AG10803 (cell line): ENCODE measurements around the gene HPDL.

Experiments used
- DNase-seq: peaks from one replicate; pipeline ENCODE4 v3.0.0; 2010; ENCODE audit warnings: low read depth
- H3K4me3 ChIP-seq: 2 replicates; pipeline ENCODE4 v1.5.1; 2011; ENCODE audit warnings: mild to moderate bottlenecking, low read length, control low read depth
- TF ChIP-seq, protein P1 (sequence below): conservative IDR thresholded peaks from 2 replicates; pipeline ENCODE4 v1.5.1; 2011; ENCODE audit warnings: mild to moderate bottlenecking, low read length, control low read depth, inconsistent platforms

Gene HPDL

DNA sequence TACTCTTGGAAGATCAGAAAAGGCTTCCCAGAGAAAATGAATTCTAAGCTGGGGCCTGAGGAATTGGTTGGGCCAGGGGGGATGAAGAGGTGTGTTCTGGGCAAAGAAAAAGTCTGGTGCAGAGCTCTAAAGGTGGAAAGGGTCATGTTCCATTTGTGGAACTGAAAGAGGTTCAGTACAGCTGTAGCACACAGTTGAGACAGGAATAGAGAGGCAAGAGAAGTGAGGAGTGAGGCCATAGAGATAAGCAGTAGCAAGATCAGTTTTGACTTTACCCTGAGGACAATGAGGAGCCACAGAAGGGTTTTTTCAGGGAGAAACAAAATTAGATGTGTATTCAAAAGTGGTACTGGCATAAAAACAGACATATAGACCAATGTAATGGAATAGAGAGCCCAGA, 43.9 kb downstream of the HPDL start:
- TF ChIP-seq, protein P1, sequence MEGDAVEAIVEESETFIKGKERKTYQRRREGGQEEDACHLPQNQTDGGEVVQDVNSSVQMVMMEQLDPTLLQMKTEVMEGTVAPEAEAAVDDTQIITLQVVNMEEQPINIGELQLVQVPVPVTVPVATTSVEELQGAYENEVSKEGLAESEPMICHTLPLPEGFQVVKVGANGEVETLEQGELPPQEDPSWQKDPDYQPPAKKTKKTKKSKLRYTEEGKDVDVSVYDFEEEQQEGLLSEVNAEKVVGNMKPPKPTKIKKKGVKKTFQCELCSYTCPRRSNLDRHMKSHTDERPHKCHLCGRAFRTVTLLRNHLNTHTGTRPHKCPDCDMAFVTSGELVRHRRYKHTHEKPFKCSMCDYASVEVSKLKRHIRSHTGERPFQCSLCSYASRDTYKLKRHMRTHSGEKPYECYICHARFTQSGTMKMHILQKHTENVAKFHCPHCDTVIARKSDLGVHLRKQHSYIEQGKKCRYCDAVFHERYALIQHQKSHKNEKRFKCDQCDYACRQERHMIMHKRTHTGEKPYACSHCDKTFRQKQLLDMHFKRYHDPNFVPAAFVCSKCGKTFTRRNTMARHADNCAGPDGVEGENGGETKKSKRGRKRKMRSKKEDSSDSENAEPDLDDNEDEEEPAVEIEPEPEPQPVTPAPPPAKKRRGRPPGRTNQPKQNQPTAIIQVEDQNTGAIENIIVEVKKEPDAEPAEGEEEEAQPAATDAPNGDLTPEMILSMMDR, result no peak
- no peak overlapping the region for H3K4me3 ChIP-seq
- no peak for DNase-seq

DNA sequence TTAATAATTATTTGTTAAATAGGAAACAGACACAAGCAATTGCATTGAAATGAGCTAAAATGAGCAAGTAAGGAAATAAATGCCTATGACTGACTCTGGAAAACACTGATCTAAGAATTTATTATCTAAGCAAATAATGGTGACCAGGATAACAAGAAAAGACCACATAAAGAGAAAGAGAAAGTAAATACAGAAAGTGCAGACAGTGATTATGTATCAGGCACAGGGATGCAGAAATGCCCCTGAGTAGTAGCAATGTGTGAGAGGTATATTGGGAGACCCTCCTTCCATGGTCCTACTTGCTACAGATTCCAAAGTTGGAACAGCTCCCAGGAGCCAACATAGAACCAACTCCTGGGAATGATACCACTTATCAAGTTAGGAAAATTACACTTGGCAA, 46.9 kb downstream of the HPDL start:
- TF ChIP-seq, protein P1, result no peak
- no peak overlapping the region for H3K4me3 ChIP-seq
- DNase-seq, result no peak

DNA sequence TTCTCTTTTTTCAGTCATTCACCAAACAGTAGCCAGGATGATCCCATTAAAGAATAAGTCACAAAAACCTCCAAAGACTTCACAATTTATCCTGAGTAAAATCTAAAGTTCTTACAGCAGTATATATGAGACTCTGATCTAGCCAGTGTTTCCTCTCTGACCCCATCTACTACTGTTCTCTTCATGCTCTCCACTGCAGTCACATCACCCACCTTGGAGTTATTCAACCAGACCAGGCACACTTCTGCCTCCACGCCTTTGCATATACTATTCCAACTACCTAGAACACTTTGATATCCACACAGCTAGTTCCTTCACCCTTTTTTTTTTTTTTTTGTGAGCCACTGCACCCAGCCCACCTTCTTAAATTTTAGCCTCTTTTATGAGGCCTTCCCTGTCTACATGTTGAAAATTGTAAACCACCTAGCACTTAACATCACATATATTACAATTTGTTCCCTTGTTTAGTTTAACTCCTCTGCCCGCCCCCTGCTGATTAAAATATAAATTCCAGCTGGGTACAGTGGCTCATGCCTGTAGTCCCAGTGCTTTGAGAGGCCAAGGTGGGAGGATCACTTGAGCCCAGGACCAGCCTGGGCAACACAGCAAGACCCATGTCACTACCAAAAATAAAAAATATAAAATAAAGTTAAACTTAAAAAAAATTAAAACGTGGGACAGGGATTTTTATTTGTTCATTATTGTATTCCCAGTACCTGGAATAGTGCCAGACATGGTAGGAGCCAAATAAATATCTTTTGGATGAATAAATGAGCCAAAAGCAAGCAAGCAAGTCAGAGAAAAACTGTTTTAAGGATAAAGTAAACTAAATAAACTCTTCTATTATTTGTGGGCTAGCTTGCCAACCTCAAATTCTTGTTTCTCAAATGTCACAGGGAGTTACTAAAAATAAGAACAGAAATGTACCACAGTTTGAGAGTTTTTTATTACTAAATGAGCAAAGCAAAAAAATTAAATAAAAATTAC, 48.7 kb downstream of the HPDL start:
- H3K4me3 ChIP-seq, result no peak overlapping the region
- TF ChIP-seq, protein P1, result no peak
- no peak for DNase-seq

DNA sequence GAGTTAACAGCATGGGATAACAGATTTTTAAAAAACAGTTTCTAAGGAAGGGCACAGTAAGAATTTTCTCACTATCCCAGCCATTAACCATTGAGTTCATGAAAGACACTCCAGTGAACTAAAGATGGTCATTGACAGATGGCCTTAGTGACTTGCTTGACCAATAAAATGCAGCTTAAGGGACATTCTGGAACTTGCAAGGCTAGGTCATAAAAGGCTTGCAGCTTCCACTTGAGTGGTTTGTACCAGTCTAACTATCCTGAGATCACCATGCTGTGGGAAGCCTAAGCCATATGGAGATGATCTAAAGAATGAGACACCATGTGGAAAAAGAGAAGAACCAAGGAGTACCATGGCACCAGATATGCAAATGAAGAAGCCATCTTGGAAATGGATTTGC, 51.5 kb downstream of the HPDL start:
- no peak for DNase-seq
- TF ChIP-seq, protein P1, result no peak
- no peak overlapping the region for H3K4me3 ChIP-seq
